ENCODE results near the gene MS4A6E. TPM values are rescaled to one million over a fixed set of nuclear protein-coding genes. Genes with fewer than 3 reads are reported as not detected.

Gene MS4A6E
- polyA plus RNA-seq, 1 of the 3 experiments (the other 2 are of a cell fraction) = not detected

DNA sequence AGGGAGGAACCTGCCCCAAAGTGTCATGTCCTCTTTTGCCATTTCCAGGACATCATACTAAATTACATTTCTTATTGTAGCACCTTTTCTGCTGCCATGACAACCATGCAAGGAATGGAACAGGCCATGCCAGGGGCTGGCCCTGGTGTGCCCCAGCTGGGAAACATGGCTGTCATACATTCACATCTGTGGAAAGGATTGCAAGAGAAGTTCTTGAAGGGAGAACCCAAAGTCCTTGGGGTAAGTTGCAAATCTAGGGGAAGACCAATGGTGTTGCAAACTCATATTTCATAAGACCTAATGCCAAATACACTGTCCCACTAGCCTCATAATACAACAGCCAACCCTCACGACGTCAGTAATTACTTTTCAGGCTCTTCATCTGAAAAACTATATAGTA, 34.9 kb upstream of the MS4A6E start:
- Histone ChIP-seq H3K4me2 (no peak overlapping the region), H3K9me2 (no peaks in the 10 kb centered on the region), H3K9me3 (no peaks in the 10 kb centered on the region; the same call in 1 of the 2 replicates), H3K36me3 (replicated peaks in 1 of 2; ENCODE audit: control insufficient read depth in 1 of 2, insufficient read depth in 2 of 2, low read length in 1 of 2) (no peaks in the 10 kb centered on the region), H2AFZ (ENCODE audit: low read depth) (no peak overlapping the region), H3K4me3 (ENCODE audit: low read depth in 2 of 2, low read length in 1 of 2) (no peak overlapping the region), H3F3A (replicated peaks; ENCODE audit: insufficient read depth) (no peaks in the 10 kb centered on the region), H3K27ac (ENCODE audit: low read depth in 2 of 2, low read length in 1 of 2) (no peak overlapping the region), H4K20me1 (ENCODE audit: insufficient read depth) (no peaks in the 10 kb centered on the region), H3K27me3 (ENCODE audit: insufficient read depth) (no peaks in the 10 kb centered on the region), H3K4me1 (ENCODE audit: control insufficient read depth in 1 of 2, insufficient read depth in 2 of 2, low read depth in 1 of 2, low read length in 1 of 2) (no peaks in the 10 kb centered on the region), H3K9ac (no peak overlapping the region), H3K79me2 (ENCODE audit: insufficient read depth) (no peaks in the 10 kb centered on the region)
- CTCF ChIA-PET = no interaction called here
- TF ChIP-seq GABPA (IDR thresholded peaks at IDR 0.05; ENCODE audit: low read depth) (no peak), TEAD4 (IDR thresholded peaks at IDR 0.05; ENCODE audit: borderline replicate concordance, insufficient read depth) (no peak), CHD2 (IDR thresholded peaks at IDR 0.05; ENCODE audit: low read length, partially characterized antibody) (no peak), MAX (IDR thresholded peaks at IDR 0.05; ENCODE audit: low read depth) (no peak), EP300 (IDR thresholded peaks at IDR 0.05; ENCODE audit: borderline replicate concordance in 1 of 2, low read depth in 1 of 2, low read length in 1 of 2) (no peak), FOXJ3 (CRISPR knock-in tag; IDR thresholded peaks at IDR 0.05) (no peak), MXI1 (IDR thresholded peaks at IDR 0.05; ENCODE audit: low read depth, low read length) (no peak), MEF2A (IDR thresholded peaks at IDR 0.05; ENCODE audit: borderline replicate concordance, low read depth) (no peak), RFX5 (IDR thresholded peaks at IDR 0.05; ENCODE audit: low read length) (no peak)
- TF ChIP-seq, protein P1, sequence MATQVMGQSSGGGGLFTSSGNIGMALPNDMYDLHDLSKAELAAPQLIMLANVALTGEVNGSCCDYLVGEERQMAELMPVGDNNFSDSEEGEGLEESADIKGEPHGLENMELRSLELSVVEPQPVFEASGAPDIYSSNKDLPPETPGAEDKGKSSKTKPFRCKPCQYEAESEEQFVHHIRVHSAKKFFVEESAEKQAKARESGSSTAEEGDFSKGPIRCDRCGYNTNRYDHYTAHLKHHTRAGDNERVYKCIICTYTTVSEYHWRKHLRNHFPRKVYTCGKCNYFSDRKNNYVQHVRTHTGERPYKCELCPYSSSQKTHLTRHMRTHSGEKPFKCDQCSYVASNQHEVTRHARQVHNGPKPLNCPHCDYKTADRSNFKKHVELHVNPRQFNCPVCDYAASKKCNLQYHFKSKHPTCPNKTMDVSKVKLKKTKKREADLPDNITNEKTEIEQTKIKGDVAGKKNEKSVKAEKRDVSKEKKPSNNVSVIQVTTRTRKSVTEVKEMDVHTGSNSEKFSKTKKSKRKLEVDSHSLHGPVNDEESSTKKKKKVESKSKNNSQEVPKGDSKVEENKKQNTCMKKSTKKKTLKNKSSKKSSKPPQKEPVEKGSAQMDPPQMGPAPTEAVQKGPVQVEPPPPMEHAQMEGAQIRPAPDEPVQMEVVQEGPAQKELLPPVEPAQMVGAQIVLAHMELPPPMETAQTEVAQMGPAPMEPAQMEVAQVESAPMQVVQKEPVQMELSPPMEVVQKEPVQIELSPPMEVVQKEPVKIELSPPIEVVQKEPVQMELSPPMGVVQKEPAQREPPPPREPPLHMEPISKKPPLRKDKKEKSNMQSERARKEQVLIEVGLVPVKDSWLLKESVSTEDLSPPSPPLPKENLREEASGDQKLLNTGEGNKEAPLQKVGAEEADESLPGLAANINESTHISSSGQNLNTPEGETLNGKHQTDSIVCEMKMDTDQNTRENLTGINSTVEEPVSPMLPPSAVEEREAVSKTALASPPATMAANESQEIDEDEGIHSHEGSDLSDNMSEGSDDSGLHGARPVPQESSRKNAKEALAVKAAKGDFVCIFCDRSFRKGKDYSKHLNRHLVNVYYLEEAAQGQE (IDR thresholded peaks at IDR 0.05; ENCODE audit: low read depth, low read length) = no peak
- POLR2A ChIA-PET = no interaction called here
- no peak for DNase-seq
- 6% methylated on average over 2 of the region's 2 CpGs for WGBS (ENCODE audit: low lambda C conversion rate)

DNA sequence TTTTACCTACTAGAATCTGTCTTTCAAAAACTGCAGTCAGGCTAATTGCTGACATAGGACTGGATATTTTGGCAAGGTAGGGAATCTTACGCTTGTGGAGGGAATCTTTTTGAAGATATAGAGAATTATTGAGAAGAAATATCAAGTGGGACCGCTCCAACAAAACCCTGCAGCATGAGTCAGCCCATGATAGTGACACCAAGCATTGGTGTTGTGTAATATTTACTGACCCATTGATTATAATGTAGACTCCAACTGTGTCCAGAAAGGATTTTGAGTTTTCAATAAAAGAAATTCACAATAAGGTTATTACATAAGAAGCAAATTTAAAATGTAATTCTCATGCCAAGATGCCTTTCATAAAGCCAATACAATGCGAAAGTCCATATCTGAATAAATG, 25.9 kb upstream of the MS4A6E start:
- DNase-seq = no peak
- no peaks in the 10 kb centered on the region for H3K36me3 ChIP-seq (replicated peaks in 1 of 2; ENCODE audit: control insufficient read depth in 1 of 2, insufficient read depth in 2 of 2, low read length in 1 of 2)
- ChIA-PET CTCF (no interaction called here), POLR2A (no interaction called here)
- no peaks in the 10 kb centered on the region for H3K27me3 ChIP-seq (ENCODE audit: insufficient read depth)
- H3K27ac ChIP-seq (ENCODE audit: low read depth in 2 of 2, low read length in 1 of 2) = no peak overlapping the region
- WGBS (ENCODE audit: low lambda C conversion rate) = 2% methylated on average over 3 of the region's 3 CpGs
- H3F3A ChIP-seq (replicated peaks; ENCODE audit: insufficient read depth) = no peaks in the 10 kb centered on the region
- no peaks in the 10 kb centered on the region for H3K79me2 ChIP-seq (ENCODE audit: insufficient read depth)
- H2AFZ ChIP-seq (ENCODE audit: low read depth) = no peak overlapping the region
- H3K4me1 ChIP-seq (ENCODE audit: control insufficient read depth in 1 of 2, insufficient read depth in 2 of 2, low read depth in 1 of 2, low read length in 1 of 2) = no peaks in the 10 kb centered on the region
- H3K4me2 ChIP-seq = no peak overlapping the region
- H4K20me1 ChIP-seq (ENCODE audit: insufficient read depth) = no peaks in the 10 kb centered on the region
- H3K9me3 ChIP-seq = no peaks in the 10 kb centered on the region
- H3K9me2 ChIP-seq = no peaks in the 10 kb centered on the region
- H3K9ac ChIP-seq = no peak overlapping the region
- TF ChIP-seq, protein P1 (IDR thresholded peaks at IDR 0.05; ENCODE audit: low read depth, low read length) = no peak
- TF ChIP-seq EZH2phosphoT487 (IDR thresholded peaks at IDR 0.05; ENCODE audit: borderline replicate concordance, low read depth) (no peak), TCF12 (IDR thresholded peaks at IDR 0.05) (no peak), MAX (IDR thresholded peaks at IDR 0.05; ENCODE audit: low read depth) (no peak), ZBTB33 (IDR thresholded peaks at IDR 0.05; ENCODE audit: borderline replicate concordance, low read depth) (no peak), CHD2 (IDR thresholded peaks at IDR 0.05; ENCODE audit: low read length, partially characterized antibody) (no peak), NFIC (IDR thresholded peaks at IDR 0.05; ENCODE audit: borderline replicate concordance) (no peak)
- no peak overlapping the region for H3K4me3 ChIP-seq (ENCODE audit: low read depth in 2 of 2, low read length in 1 of 2)
